CD4-positive, CD25-positive, alpha-beta regulatory T cell (primary cell): ENCODE measurements around the gene DHRS3. TPM values are rescaled to one million over a fixed set of nuclear protein-coding genes. Genes with fewer than 3 reads are reported as not detected.

Experiments
- ATAC-seq, 2 donors: fragments of 150-1000 bp; cut with Tn5 transposase; one replicate each; pipeline ENCODE4 v1.10.0; 2021; ENCODE audit warnings: low read depth in 2 of 2, moderate number of reproducible peaks in 2 of 2, moderate library complexity in 1 of 2
- DNase-seq, 3 donors: peaks; one replicate each; pipeline versions ENCODE4 v3.0.0 to v3.0.0-alpha.2; 2012 to 2022; ENCODE audit warnings: mixed read lengths in 1 of 3
- H3K27ac ChIP-seq: one replicate; pipeline ENCODE4 v1.7.0; 2013; ENCODE audit warnings: mild to moderate bottlenecking, low read length; ENCODE audit not compliant: insufficient read depth, poor library complexity, severe bottlenecking
- H3K27me3 ChIP-seq: one replicate; pipeline ENCODE4 v1.7.0; 2013; ENCODE audit warnings: low read length; ENCODE audit not compliant: control insufficient read depth, insufficient read depth
- H3K36me3 ChIP-seq: one replicate; pipeline ENCODE4 v1.7.0; 2013; ENCODE audit warnings: mild to moderate bottlenecking, low read length, moderate library complexity; ENCODE audit not compliant: control insufficient read depth, insufficient read depth
- H3K4me1 ChIP-seq: 2 replicates; pipeline ENCODE4 v1.7.0; 2013; ENCODE audit warnings: mild to moderate bottlenecking, low read length; ENCODE audit not compliant: insufficient read depth, control insufficient read depth, poor library complexity, severe bottlenecking
- H3K4me3 ChIP-seq: one replicate; pipeline ENCODE4 v1.7.0; 2013; ENCODE audit warnings: low read depth, mild to moderate bottlenecking, low read length, moderate library complexity
- H3K9me3 ChIP-seq, 2 experiments: 1 replicate in 1 of 2; 2 replicates in 1 of 2; pipeline ENCODE4 v1.7.0; 2013; ENCODE audit warnings: low read length in 2 of 2, mild to moderate bottlenecking in 1 of 2, moderate library complexity in 1 of 2; ENCODE audit not compliant: control insufficient read depth in 2 of 2
- H3K27ac Mint-ChIP-seq, 3 donors: one replicate each; pipeline ENCODE4 v1.8.0; 2020 to 2022; ENCODE audit warnings: mild to moderate bottlenecking in 3 of 3, mixed read lengths in 3 of 3, moderate library complexity in 2 of 3
- H3K27me3 Mint-ChIP-seq: one replicate; pipeline ENCODE4 v1.8.0; 2022; ENCODE audit warnings: mild to moderate bottlenecking, mixed read lengths
- H3K36me3 Mint-ChIP-seq: one replicate; pipeline ENCODE4 v1.8.0; 2020; ENCODE audit warnings: mixed read lengths
- H3K4me1 Mint-ChIP-seq, 4 donors: one replicate each; pipeline ENCODE4 v1.8.0; 2020 to 2022; ENCODE audit warnings: mixed read lengths in 4 of 4, mild to moderate bottlenecking in 1 of 4
- H3K4me3 Mint-ChIP-seq, 4 donors: one replicate each; pipeline ENCODE4 v1.8.0; 2020 to 2022; ENCODE audit warnings: mild to moderate bottlenecking in 4 of 4, mixed read lengths in 4 of 4, moderate library complexity in 3 of 4
- H3K9me3 Mint-ChIP-seq, 7 donors: one replicate each; pipeline ENCODE4 v1.8.0; 2020 to 2022; ENCODE audit warnings: mixed read lengths in 7 of 7, mild to moderate bottlenecking in 3 of 7, moderate library complexity in 2 of 7
- polyA plus RNA-seq, 4 donors: library from polyadenylated mRNA; unstranded; fragments of 300-500 nt; fragmentation: Illumina TruSeq; gene quantifications; one replicate each; pipeline ENCODE4 v1.2.3, GENCODE V29; 2021
- total RNA-seq: library from RNA; stranded (reverse); gene quantifications from one replicate; pipeline ENCODE4 v1.2.3, GENCODE V29; 2022

DHRS3 gene
- total and polyA plus RNA-seq, 5 donors from 2014 or later, result 8.8 to 25.6 (median 15.2) TPM

DNA sequence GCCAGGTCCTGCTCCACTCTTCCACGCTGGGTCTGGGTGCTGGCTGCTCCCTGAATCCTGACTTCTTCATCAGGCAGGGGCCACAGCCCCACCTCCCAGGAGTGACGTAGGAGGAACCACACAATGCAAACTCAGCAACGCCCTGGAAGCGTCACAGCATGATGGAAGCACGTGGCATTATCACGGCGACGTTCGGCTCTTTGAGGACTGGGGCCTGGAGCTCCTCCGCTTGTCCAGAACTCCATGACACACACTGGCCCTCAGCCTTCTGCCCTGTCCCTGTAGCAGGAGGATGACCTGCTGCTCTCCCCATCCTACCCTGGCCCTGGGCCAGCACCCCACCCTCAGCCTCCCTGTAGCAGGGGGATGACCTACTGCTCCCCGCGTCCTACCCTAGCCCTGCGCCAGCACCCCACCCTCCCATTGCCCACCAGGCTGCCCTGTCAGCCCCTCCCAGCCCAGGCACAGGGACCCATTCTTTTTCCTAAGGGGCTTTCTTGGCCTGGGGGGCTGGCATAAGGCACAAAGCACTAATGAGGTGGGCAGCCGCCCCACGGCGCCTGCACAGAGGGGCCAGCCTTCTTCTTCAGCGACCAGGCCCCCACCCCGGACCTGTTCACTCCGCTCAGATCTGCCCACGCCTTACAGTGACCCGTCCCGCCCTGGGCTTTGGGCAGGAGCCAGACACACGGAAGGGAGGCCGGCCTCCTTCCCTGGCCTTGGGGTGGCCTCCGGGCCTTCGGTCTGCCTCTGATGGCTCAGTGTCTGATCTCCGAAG is 65.7 kb downstream of the DHRS3 start:
- DNase-seq (no peak), ATAC-seq (no peak)
- Histone ChIP-seq H3K27ac (no peak overlapping the region), H3K27me3 (no peaks in the 10 kb centered on the region), H3K36me3 (no peaks in the 10 kb centered on the region), H3K9me3 (no peaks in the 10 kb centered on the region), H3K4me1 (no peaks in the 10 kb centered on the region), H3K4me3 (no peak overlapping the region)
- Mint-ChIP-seq H3K4me1 (no peaks in the 10 kb centered on the region), H3K9me3 (no peaks in the 10 kb centered on the region), H3K27ac (no peak overlapping the region), H3K4me3 (peak overlapping the region in 1 of 4 donors; percentile 83), H3K36me3 (no peaks in the 10 kb centered on the region), H3K27me3 (no peaks in the 10 kb centered on the region)

DNA sequence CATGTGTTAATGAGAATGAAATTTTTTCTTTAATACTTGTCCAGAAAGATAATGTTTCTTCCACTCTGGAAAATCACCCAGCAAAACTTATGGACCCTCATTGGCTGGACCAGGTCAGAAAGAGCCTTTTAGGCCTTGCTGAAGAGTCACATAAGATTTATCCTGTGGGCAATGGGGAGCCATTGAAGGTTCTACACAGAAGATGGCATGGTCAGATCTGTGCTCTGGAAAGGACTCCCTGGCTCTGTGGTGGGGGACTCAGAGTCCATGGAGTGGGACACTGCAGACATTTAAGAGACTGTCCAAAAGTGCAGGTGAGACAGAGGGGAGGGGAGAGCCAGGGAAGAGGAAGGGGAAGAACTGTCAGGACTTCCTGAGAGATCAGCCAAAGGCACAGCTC is 66.4 kb downstream of the DHRS3 start:
- H3K4me3 ChIP-seq, result no peak overlapping the region
- no peaks in the 10 kb centered on the region for H3K36me3 ChIP-seq
- H3K4me1 ChIP-seq, result no peaks in the 10 kb centered on the region
- H3K4me1 Mint-ChIP-seq, result peaks cover 0 to under 1% (median 0%) of the 10 kb centered on the region in 4 donors
- no peak overlapping the region for H3K27ac ChIP-seq
- H3K27me3 ChIP-seq, result no peaks in the 10 kb centered on the region
- no peaks in the 10 kb centered on the region for H3K36me3 Mint-ChIP-seq
- ATAC-seq (no peak), DNase-seq (no peak)
- no peak overlapping the region for H3K4me3 Mint-ChIP-seq
- H3K9me3 ChIP-seq, result no peaks in the 10 kb centered on the region
- no peak overlapping the region for H3K27ac Mint-ChIP-seq
- H3K9me3 Mint-ChIP-seq, result no peaks in the 10 kb centered on the region
- H3K27me3 Mint-ChIP-seq, result no peaks in the 10 kb centered on the region

DNA sequence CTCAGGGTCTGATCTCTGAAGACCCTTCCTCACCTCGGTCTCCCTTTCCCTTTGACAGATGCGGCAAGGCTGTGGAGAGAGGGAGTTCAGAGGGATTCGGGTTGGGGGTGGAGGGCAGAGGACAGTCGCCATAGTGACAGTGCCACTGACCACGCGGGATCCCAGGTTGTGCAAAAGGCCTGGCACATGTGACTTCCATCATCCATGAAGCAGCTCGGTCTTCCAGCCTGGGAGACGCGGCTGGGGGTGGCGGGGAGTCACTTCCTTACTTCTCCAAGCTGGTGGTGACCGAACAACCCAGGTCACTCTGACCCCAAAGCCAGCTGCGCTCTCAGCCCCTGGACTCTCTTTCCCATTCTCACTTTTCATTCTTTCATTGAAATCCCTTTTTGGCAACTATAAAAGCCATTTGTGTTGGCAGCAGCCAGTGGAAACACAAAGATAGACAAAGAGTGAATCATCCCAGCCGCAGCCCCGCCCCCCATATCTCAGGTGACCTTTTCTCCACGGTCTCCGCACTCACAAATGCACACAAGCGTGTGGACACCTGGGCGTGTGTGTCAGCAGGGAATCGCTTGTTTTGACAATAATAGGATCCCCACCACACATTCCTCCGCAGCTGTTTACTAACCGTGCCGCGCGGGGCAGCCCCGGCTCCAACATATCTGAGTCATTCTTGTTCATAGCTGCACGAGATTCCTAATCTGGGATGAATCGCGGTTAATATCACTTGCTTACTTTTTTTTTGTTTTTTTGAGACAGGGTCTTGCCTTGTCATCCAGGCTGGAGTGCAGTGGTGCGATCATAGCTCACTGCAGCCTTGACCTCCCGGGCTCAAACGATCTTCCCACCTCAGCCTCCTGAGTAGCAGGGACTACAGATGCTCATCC is 68.3 kb downstream of the DHRS3 start:
- no peak overlapping the region for H3K4me3 Mint-ChIP-seq
- ATAC-seq, result no peak
- Histone ChIP-seq H3K36me3 (no peaks in the 10 kb centered on the region), H3K4me1 (no peaks in the 10 kb centered on the region), H3K27me3 (no peaks in the 10 kb centered on the region), H3K27ac (no peak overlapping the region), H3K9me3 (no peaks in the 10 kb centered on the region), H3K4me3 (no peak overlapping the region)
- H3K27me3 Mint-ChIP-seq, result no peaks in the 10 kb centered on the region
- H3K36me3 Mint-ChIP-seq, result no peaks in the 10 kb centered on the region
- peaks cover 0 to 2% (median 0%) of the 10 kb centered on the region in 4 donors for H3K4me1 Mint-ChIP-seq
- no peaks in the 10 kb centered on the region for H3K9me3 Mint-ChIP-seq
- no peak overlapping the region for H3K27ac Mint-ChIP-seq
- DNase-seq, result peak in 1 of 3 donors; percentile 20

DNA sequence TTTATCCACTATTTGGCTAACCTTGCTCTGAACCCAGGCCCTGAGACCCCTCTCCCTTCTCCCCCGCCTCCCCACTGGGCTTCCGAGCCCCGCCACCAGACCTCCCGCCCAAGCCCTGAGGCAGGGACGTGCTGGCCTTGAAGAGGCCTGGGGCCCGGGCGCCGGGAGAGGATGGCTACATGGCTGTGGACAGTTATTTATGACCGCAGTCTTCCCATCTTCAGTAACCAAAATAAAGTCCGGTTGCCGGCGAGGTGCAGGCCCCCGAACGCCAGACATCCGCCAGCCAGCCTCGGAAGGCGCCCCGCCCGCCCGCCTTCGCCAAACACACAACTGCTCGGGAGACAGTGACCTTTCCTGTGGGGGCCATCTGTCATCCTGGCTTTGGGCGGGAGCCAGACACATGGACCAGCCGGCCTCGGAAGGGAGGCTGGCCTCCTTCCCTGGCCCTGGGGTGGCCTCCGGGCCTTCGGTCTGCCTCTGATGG is 69.0 kb downstream of the DHRS3 start:
- H3K27me3 ChIP-seq, result no peaks in the 10 kb centered on the region
- H3K27ac ChIP-seq, result no peak overlapping the region
- H3K9me3 ChIP-seq, result no peaks in the 10 kb centered on the region
- no peak overlapping the region for H3K27ac Mint-ChIP-seq
- H3K27me3 Mint-ChIP-seq, result peaks cover 4% of the 10 kb centered on the region
- no peak overlapping the region for H3K4me3 Mint-ChIP-seq
- no peaks in the 10 kb centered on the region for H3K36me3 ChIP-seq
- H3K4me1 ChIP-seq, result no peaks in the 10 kb centered on the region
- H3K4me1 Mint-ChIP-seq, result peaks cover 0 to 2% (median 0%) of the 10 kb centered on the region in 4 donors
- ATAC-seq, result no peak
- H3K36me3 Mint-ChIP-seq, result no peaks in the 10 kb centered on the region
- DNase-seq, result no peak
- no peak overlapping the region for H3K4me3 ChIP-seq
- H3K9me3 Mint-ChIP-seq, result no peaks in the 10 kb centered on the region

DNA sequence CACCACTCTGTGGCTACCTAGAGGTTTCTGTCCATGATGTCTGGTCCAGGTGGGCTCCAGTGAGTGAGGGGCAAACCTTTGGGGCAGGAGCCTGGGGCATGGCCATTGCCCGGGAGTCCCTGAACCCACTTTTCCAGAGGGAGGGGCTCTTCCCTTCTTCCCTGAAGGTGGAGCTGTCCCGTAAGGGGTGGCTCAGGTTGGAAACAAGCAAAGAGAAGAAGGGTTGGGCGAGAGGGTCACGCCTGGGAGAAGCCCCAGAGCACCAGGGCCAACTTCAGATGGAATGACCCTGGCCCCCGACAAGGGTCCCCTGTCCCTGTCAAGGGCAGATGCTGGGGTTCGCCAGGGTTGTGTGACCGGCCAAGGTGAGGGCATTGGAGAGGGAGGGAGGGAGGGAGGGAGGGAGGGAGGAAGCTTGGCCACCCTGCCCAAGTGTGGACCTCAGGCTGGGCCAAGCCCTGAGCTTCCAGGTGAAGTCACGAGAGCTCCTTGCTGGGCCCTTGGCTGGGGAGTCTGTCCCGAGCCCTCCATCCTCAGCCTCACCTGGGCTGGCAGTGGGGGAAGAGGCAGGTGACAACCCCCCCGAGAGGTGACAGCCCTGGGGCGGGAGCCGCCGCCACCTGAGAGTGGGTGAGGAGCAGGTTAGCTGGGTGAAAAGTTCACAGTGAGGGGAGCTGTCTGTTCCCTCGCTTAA is 69.6 kb downstream of the DHRS3 start:
- DNase-seq (no peak), ATAC-seq (no peak)
- H3K36me3 ChIP-seq, result no peaks in the 10 kb centered on the region
- no peaks in the 10 kb centered on the region for H3K9me3 Mint-ChIP-seq
- no peak overlapping the region for H3K27ac ChIP-seq
- peaks cover 8% of the 10 kb centered on the region for H3K27me3 Mint-ChIP-seq
- no peak overlapping the region for H3K27ac Mint-ChIP-seq
- no peaks in the 10 kb centered on the region for H3K27me3 ChIP-seq
- no peaks in the 10 kb centered on the region for H3K4me1 ChIP-seq
- peaks cover 0 to 2% (median 0%) of the 10 kb centered on the region in 4 donors for H3K4me1 Mint-ChIP-seq
- no peak overlapping the region for H3K4me3 Mint-ChIP-seq
- H3K9me3 ChIP-seq, result no peaks in the 10 kb centered on the region
- H3K36me3 Mint-ChIP-seq, result no peaks in the 10 kb centered on the region
- H3K4me3 ChIP-seq, result no peak overlapping the region

DNA sequence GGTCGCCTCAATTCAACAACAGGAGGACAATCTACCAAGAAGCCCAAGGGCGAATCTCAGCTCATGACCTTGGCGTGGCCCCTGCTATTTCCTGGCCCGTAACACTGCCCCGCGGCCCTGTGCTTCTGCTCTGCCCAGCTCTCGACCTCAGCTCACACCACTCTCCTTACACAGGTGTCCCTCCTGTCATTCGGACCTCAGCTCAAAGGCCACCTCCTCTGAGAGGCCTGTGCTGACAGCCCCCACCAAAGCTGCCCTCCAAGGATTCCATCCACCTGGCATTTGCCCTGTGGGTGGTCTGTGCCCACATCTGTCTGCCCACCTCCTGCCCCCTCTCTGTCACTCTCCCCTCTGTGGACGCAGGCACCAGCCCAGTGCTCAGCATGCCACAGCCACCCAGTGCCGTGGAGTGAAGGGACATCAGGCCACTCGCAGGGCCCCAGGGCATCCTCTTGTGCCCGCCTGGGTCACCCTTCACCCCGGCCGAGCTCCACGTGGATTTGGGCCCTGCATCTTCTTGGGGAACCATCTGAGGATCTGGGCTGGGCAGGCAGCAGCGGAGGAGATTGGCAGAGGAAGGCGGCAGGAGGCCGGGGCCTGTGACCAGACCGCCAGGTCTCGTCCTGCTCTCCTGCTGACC is 70.3 kb downstream of the DHRS3 start:
- Histone ChIP-seq H3K4me1 (no peaks in the 10 kb centered on the region), H3K36me3 (no peaks in the 10 kb centered on the region), H3K27me3 (no peaks in the 10 kb centered on the region), H3K27ac (no peak overlapping the region), H3K9me3 (no peaks in the 10 kb centered on the region), H3K4me3 (no peak overlapping the region)
- no peak overlapping the region for H3K4me3 Mint-ChIP-seq
- H3K9me3 Mint-ChIP-seq, result no peaks in the 10 kb centered on the region
- no peak for ATAC-seq
- no peak for DNase-seq
- H3K27me3 Mint-ChIP-seq, result peaks cover 8% of the 10 kb centered on the region
- H3K27ac Mint-ChIP-seq, result peak overlapping the region in 1 of 3 donors; percentile 84
- H3K36me3 Mint-ChIP-seq, result no peaks in the 10 kb centered on the region
- H3K4me1 Mint-ChIP-seq, result peaks cover 0 to 2% (median 0%) of the 10 kb centered on the region in 4 donors
